Measurements from ENCODE around the gene NEXN. TPM values are rescaled to one million over a fixed set of nuclear protein-coding genes. Genes with fewer than 3 reads are reported as not detected.
"Not testable (repeated sequence)": the region's sequence is repeated elsewhere in the genome, so short reads cannot be mapped to it uniquely, and the experiment has no call there.

Gene NEXN
- total RNA-seq, 3 donors from 2014 or later, result 12.8 to 18.4 (median 17.3) TPM

DNA sequence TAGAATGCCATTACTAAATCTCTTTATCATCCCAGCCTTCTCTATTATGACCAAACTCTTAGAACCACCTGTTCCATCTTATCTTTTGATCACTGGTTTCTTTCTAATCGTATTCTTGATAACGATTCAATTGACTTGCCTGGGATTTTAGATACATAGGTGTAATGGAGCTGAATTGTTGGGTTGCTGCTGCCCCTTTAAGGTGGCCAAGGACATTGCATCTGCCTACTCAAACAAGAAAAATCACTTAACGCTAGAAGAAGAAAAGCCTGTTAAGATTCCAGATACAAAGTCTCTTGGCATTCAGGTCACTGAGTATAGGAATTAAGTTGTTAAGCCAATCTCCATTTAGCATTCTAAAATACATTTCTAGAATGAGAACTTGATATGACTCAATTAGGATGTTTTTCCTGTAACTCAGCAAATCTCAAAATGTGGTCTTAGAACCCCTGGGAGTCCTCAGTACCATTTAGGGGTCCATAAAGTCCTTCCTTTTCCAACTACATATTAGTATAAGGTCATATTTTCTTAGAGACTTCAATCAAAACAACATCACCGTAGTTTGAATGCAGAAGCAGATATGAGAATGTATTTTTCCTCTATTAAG is 12.4 kb downstream of the NEXN start:
- TF ChIP-seq POLR2A (IDR thresholded peaks at IDR 0.05), result no peak
- TF ChIP-seq, protein P1, sequence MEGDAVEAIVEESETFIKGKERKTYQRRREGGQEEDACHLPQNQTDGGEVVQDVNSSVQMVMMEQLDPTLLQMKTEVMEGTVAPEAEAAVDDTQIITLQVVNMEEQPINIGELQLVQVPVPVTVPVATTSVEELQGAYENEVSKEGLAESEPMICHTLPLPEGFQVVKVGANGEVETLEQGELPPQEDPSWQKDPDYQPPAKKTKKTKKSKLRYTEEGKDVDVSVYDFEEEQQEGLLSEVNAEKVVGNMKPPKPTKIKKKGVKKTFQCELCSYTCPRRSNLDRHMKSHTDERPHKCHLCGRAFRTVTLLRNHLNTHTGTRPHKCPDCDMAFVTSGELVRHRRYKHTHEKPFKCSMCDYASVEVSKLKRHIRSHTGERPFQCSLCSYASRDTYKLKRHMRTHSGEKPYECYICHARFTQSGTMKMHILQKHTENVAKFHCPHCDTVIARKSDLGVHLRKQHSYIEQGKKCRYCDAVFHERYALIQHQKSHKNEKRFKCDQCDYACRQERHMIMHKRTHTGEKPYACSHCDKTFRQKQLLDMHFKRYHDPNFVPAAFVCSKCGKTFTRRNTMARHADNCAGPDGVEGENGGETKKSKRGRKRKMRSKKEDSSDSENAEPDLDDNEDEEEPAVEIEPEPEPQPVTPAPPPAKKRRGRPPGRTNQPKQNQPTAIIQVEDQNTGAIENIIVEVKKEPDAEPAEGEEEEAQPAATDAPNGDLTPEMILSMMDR (IDR thresholded peaks at IDR 0.05), result peak; percentile 16 to 52 (median 48)
- Histone ChIP-seq H3K4me1 (no peaks in the 10 kb centered on the region), H3K9me3 (no peaks in the 10 kb centered on the region), H3K27me3 (no peaks in the 10 kb centered on the region), H3K36me3 (no peaks in the 10 kb centered on the region), H3K4me3 (no peak overlapping the region), H3K27ac (no peak overlapping the region)
- intact Hi-C loops (cut with DNase I; ENCODE audit: low total_unique reads), result no loop called here
- no peak for DNase-seq (ENCODE audit: low spot score in 2 of 2)

DNA sequence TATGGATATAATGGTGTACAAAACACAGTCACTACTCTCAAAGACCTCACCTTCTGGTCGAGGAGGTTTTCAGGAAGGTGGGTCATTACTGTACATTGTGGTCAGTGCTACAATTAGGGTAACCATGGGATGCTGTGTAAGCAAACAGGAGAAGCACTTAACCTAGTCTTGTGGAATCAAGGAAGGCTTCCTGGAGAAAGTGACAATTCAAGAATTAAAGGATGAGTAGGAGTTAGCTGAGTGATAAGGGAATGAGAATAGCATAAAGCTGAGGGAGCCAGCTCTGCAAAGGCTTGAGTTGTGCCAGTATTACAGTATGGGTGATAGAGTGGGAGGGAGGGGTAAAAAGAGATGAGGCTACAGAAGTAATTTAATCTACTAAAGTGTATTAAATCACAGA is 17.2 kb downstream of the NEXN start:
- Histone ChIP-seq H3K36me3 (no peaks in the 10 kb centered on the region), H3K27me3 (no peaks in the 10 kb centered on the region), H3K4me3 (no peak overlapping the region), H3K9me3 (no peaks in the 10 kb centered on the region), H3K27ac (no peak overlapping the region), H3K4me1 (no peaks in the 10 kb centered on the region)
- intact Hi-C loops (cut with DNase I; ENCODE audit: low total_unique reads), result no loop called here
- TF ChIP-seq POLR2AphosphoS5 (IDR thresholded peaks at IDR 0.05) (no peak), POLR2A (IDR thresholded peaks at IDR 0.05) (no peak)
- TF ChIP-seq, protein P1 (IDR thresholded peaks at IDR 0.05), result no peak
- DNase-seq (ENCODE audit: low spot score in 2 of 2), result no peak

DNA sequence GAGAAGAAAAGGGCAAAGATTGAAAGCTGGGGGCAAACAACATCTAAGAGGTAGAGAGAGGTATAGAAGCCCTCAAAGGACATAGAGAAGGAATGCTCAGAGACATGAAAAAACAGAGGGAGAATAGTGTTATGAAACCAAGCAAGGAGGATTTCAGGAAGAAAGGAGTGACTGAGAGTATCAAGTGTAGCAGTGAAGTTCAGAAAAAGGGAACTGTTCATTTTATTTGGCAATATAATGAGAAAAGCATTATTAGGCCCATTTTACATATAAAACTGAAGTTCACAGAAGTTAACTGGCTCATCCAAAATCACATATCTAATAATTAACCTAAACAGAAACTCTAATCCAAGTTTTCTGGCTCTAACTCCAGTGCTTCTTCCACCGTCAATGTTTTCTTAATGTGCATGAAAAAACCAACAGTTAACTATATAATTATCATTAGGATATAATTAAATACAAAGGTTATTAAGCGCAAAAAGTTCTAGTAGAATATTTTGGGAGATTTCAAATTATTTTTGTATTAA is 17.7 kb downstream of the NEXN start:
- intact Hi-C loops (cut with DNase I; ENCODE audit: low total_unique reads), result no loop called here

GRCh38 chr1:77906624-77907023 is 18.2 kb downstream of the NEXN start:
- DNase-seq (ENCODE audit: low spot score in 2 of 2), result no peak
- intact Hi-C loops (cut with DNase I; ENCODE audit: low total_unique reads), result no loop called here

More for the DNA sequence above, 17.7 kb downstream of the NEXN start:
- H3K4me1 ChIP-seq, result no peaks in the 10 kb centered on the region
- no peaks in the 10 kb centered on the region for H3K36me3 ChIP-seq
- no peaks in the 10 kb centered on the region for H3K27me3 ChIP-seq
- H3K4me3 ChIP-seq, result no peak overlapping the region
- H3K27ac ChIP-seq, result no peak overlapping the region
- no peaks in the 10 kb centered on the region for H3K9me3 ChIP-seq
- DNase-seq (ENCODE audit: low spot score in 2 of 2), result no peak
- TF ChIP-seq POLR2AphosphoS5 (IDR thresholded peaks at IDR 0.05) (no peak), POLR2A (IDR thresholded peaks at IDR 0.05) (no peak)
- TF ChIP-seq, protein P1 (IDR thresholded peaks at IDR 0.05), result no peak

DNA sequence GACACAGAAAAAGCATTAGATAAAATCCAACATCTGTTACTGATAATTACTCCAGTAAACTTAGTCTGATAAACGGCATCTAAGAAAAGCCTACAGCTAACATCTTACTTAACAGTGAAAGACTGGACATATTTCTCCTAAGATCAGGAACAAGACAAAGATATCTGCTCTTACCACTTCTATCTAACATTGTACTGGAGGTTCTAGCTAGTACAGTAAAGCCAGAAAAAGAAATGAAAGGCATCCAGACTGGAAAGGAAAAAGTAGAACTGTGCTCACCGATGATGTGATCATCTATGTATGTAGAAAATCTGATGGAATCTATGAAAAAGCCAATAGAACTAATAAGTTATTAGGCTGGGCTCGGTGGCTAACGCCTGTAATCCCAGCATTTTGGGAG is 21.7 kb downstream of the NEXN start:
- Histone ChIP-seq H3K27ac (no peak overlapping the region), H3K27me3 (no peaks in the 10 kb centered on the region), H3K4me3 (no peak overlapping the region), H3K4me1 (no peaks in the 10 kb centered on the region), H3K9me3 (no peaks in the 10 kb centered on the region), H3K36me3 (no peaks in the 10 kb centered on the region)
- no peak for DNase-seq (ENCODE audit: low spot score in 2 of 2)
- intact Hi-C loops (cut with DNase I; ENCODE audit: low total_unique reads), result no loop called here
- TF ChIP-seq POLR2A (IDR thresholded peaks at IDR 0.05), result no peak
- TF ChIP-seq POLR2AphosphoS5 (IDR thresholded peaks at IDR 0.05), result no peak
- TF ChIP-seq, protein P1 (IDR thresholded peaks at IDR 0.05), result no peak

More at GRCh38 chr1:77906624-77907023, 18.2 kb downstream of the NEXN start:
- Histone ChIP-seq H3K4me1 (no peaks in the 10 kb centered on the region), H3K4me3 (no peak overlapping the region), H3K27me3 (no peaks in the 10 kb centered on the region), H3K36me3 (no peaks in the 10 kb centered on the region), H3K9me3 (no peaks in the 10 kb centered on the region), H3K27ac (no peak overlapping the region)
- TF ChIP-seq POLR2A (IDR thresholded peaks at IDR 0.05), result no peak
- TF ChIP-seq, protein P1 (IDR thresholded peaks at IDR 0.05), result no peak

DNA sequence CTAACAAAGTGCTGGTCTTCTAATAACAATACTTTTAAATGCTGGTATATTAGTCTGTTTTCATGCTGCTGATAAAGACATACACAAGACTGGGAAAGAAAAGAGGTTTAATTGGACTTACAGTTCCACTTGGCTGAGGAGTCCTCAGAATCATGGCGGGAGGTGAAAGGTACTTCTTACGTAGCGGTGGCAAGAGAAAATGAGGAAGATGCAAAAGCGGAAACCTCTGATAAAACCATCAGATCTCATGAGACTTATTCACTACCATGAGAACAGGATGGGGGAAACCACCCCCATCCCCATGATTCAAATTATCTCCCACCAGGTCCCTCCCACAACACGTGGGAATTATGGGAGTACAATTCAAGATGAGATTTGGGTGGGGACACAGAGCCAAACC is 30.5 kb downstream of the NEXN start:
- intact Hi-C loops (cut with DNase I; ENCODE audit: low total_unique reads); H3K4me1 ChIP-seq; H3K27ac ChIP-seq; H3K4me3 ChIP-seq; H3K9me3 ChIP-seq; H3K27me3 ChIP-seq; DNase-seq (ENCODE audit: low spot score in 2 of 2): not testable (repeated sequence)
- H3K36me3 ChIP-seq, result peaks cover 14% of the 10 kb centered on the region

Measured in breast epithelium (tissue), 4 donors.